Left ventricle myocardium superior (tissue), 1 donor: ENCODE measurements around the gene TFEB. TPM values are rescaled to one million over a fixed set of nuclear protein-coding genes. Genes with fewer than 3 reads are reported as not detected.

Experiments used
- ATAC-seq: fragments of 200-7000 bp; cut with Tn5 transposase; one replicate; pipeline ENCODE4 v1.9.1; 2020; ENCODE audit warnings: mild to moderate bottlenecking, moderate library complexity
- DNase-seq: peaks from one replicate; pipeline ENCODE4 v3.0.0-alpha.2; 2020
- intact Hi-C: fragments of 100-400 bp; cut with micrococcal nuclease; formaldehyde crosslinking; loops from one replicate; pipeline ENCODE4 v1.11.0; 2022
- total RNA-seq: library from RNA; stranded (reverse); fragmentation: NEBNext Ultra II Directional; extraction: Animal tissue kit (Norgen Biotek cat#: 25700); gene quantifications from one replicate; pipeline ENCODE4 v1.2.1, GENCODE V29; 2021
- donor health status: DM: no; HTN: yes; CAD: no; lungs with severe emphysema.

The TFEB gene
- total RNA-seq, 1 donor from 2014 or later: 50.9 TPM

GRCh38 chr6:41728073-41728936 is 7.1 kb downstream of the TFEB start:
- ATAC-seq: peak; percentile 57
- intact Hi-C loops: no loop called here
- DNase-seq: peak; percentile 53

GRCh38 chr6:41727705-41728072 is 7.7 kb downstream of the TFEB start:
- DNase-seq (no peak), ATAC-seq (no peak)
- intact Hi-C loops: no loop called here

- ATAC-seq: no peak
- DNase-seq: no peak
- intact Hi-C loops: no loop called here
Observed at GRCh38 chr6:41726876-41727275, 8.5 kb downstream of the TFEB start.

- intact Hi-C loops: no loop called here
- ATAC-seq (no peak), DNase-seq (no peak)
Observed at GRCh38 chr6:41724586-41725501, 10.6 kb downstream of the TFEB start.

GRCh38 chr6:41724228-41724580 is 11.2 kb downstream of the TFEB start:
- ATAC-seq (no peak), DNase-seq (no peak)
- intact Hi-C loops: no loop called here

- intact Hi-C loops: no loop called here
- DNase-seq (peak; percentile 85), ATAC-seq (peak; percentile 75)
Observed at GRCh38 chr6:41723530-41724227, 11.7 kb downstream of the TFEB start.

- intact Hi-C loops: no loop called here
- no peak for ATAC-seq
- DNase-seq: no peak
Observed at GRCh38 chr6:41722969-41723529, 12.4 kb downstream of the TFEB start.

- intact Hi-C loops: no loop called here
- no peak for DNase-seq
- ATAC-seq: no peak
Observed at GRCh38 chr6:41721414-41721813, 14.0 kb downstream of the TFEB start.

- intact Hi-C loops: no loop called here
- DNase-seq (no peak), ATAC-seq (no peak)
Observed at GRCh38 chr6:41720783-41721182, 14.6 kb downstream of the TFEB start.

- DNase-seq (no peak), ATAC-seq (no peak)
- intact Hi-C loops: no loop called here
Observed at GRCh38 chr6:41720262-41720620, 15.2 kb downstream of the TFEB start.

- no peak for DNase-seq
- intact Hi-C loops: no loop called here
- no peak for ATAC-seq
Observed at GRCh38 chr6:41719436-41720261, 15.8 kb downstream of the TFEB start.

GRCh38 chr6:41718828-41719227 is 16.6 kb downstream of the TFEB start:
- intact Hi-C loops: no loop called here
- DNase-seq (no peak), ATAC-seq (no peak)

GRCh38 chr6:41717392-41717736 is 18.0 kb downstream of the TFEB start:
- no peak for ATAC-seq
- no peak for DNase-seq
- intact Hi-C loops: no loop called here

GRCh38 chr6:41716516-41717391 is 18.7 kb downstream of the TFEB start:
- ATAC-seq: peak; percentile 63
- intact Hi-C loops: no loop called here
- peak; percentile 63 for DNase-seq

GRCh38 chr6:41715795-41716515 is 19.5 kb downstream of the TFEB start:
- DNase-seq (no peak), ATAC-seq (no peak)
- intact Hi-C loops: no loop called here

- DNase-seq: peak; percentile 50
- peak; percentile 0 for ATAC-seq
- intact Hi-C loops: no loop called here
Observed at GRCh38 chr6:41714556-41715273, 20.7 kb downstream of the TFEB start.
